KMS-11 (cell line): ENCODE data around the gene KLC4.

Experiments used
- H2AFZ ChIP-seq: fragments of 200-600 bp; sonication (generic); 2 replicates; pipeline ENCODE4 v1.6.1; 2016; ENCODE audit warnings: antibody characterized with exemption, mixed run types, low read depth
- H3K27ac ChIP-seq: fragments of 200-600 bp; sonication (generic); 2 replicates; pipeline ENCODE4 v1.6.1; 2016; ENCODE audit warnings: mild to moderate bottlenecking, mixed run types
- H3K27me3 ChIP-seq: fragments of 200-600 bp; sonication (generic); 2 replicates; pipeline ENCODE4 v1.6.1; 2017; ENCODE audit warnings: mild to moderate bottlenecking, low read depth, mixed run types, moderate library complexity; ENCODE audit not compliant: insufficient read depth
- H3K36me3 ChIP-seq: fragments of 200-600 bp; sonication (generic); 2 replicates; pipeline ENCODE4 v1.6.1; 2017; ENCODE audit warnings: mild to moderate bottlenecking, mixed run types; ENCODE audit not compliant: insufficient read depth
- H3K4me1 ChIP-seq: fragments of 200-600 bp; sonication (generic); 2 replicates; pipeline ENCODE4 v1.6.1; 2016; ENCODE audit warnings: mild to moderate bottlenecking, low read depth, mixed run types; ENCODE audit not compliant: poor library complexity, severe bottlenecking
- H3K4me2 ChIP-seq: fragments of 200-600 bp; sonication (generic); 2 replicates; pipeline ENCODE4 v1.7.0; 2016; ENCODE audit warnings: mild to moderate bottlenecking, mixed run types
- H3K4me3 ChIP-seq: fragments of 200-600 bp; sonication (generic); IDR thresholded peaks from 2 replicates; pipeline ENCODE4 v1.6.1; 2017; ENCODE audit warnings: low read depth, low read length, mixed read lengths; ENCODE audit not compliant: insufficient read depth
- H3K79me2 ChIP-seq: fragments of 200-600 bp; sonication (generic); 2 replicates; pipeline ENCODE4 v1.6.1; 2016; ENCODE audit warnings: low read depth, mixed run types; ENCODE audit not compliant: insufficient read depth
- H3K9ac ChIP-seq: fragments of 200-600 bp; sonication (generic); 2 replicates; pipeline ENCODE4 v1.6.1; 2016; ENCODE audit warnings: mild to moderate bottlenecking, mixed run types
- H4K20me1 ChIP-seq: fragments of 200-600 bp; sonication (generic); 2 replicates; pipeline ENCODE4 v1.6.1; 2016; ENCODE audit warnings: mild to moderate bottlenecking, mixed run types; ENCODE audit not compliant: insufficient read depth
- TF ChIP-seq, protein P1 (sequence below): fragments of 200-600 bp; sonication (generic); conservative IDR thresholded peaks from 2 replicates; pipeline ENCODE4 v1.6.1; 2017; ENCODE audit warnings: low read depth, mild to moderate bottlenecking, antibody characterized with exemption, low read length, moderate library complexity, mixed read lengths

The KLC4 gene

GRCh38 chr6:43095939-43096338 is 36.5 kb downstream of the KLC4 start:
- H2AFZ ChIP-seq: no peak overlapping the region
- no peaks in the 10 kb centered on the region for H3K4me1 ChIP-seq
- no peak overlapping the region for H3K4me2 ChIP-seq
- H3K4me3 ChIP-seq: no peak overlapping the region
- no peak overlapping the region for H3K9ac ChIP-seq
- H4K20me1 ChIP-seq: no peaks in the 10 kb centered on the region
- no peaks in the 10 kb centered on the region for H3K36me3 ChIP-seq
- no peaks in the 10 kb centered on the region for H3K27me3 ChIP-seq
- no peak overlapping the region for H3K27ac ChIP-seq
- TF ChIP-seq, protein P1, sequence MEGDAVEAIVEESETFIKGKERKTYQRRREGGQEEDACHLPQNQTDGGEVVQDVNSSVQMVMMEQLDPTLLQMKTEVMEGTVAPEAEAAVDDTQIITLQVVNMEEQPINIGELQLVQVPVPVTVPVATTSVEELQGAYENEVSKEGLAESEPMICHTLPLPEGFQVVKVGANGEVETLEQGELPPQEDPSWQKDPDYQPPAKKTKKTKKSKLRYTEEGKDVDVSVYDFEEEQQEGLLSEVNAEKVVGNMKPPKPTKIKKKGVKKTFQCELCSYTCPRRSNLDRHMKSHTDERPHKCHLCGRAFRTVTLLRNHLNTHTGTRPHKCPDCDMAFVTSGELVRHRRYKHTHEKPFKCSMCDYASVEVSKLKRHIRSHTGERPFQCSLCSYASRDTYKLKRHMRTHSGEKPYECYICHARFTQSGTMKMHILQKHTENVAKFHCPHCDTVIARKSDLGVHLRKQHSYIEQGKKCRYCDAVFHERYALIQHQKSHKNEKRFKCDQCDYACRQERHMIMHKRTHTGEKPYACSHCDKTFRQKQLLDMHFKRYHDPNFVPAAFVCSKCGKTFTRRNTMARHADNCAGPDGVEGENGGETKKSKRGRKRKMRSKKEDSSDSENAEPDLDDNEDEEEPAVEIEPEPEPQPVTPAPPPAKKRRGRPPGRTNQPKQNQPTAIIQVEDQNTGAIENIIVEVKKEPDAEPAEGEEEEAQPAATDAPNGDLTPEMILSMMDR: no peak
- H3K79me2 ChIP-seq: no peaks in the 10 kb centered on the region

GRCh38 chr6:43096451-43097097 is 37.1 kb downstream of the KLC4 start:
- H3K9ac ChIP-seq: no peak overlapping the region
- H4K20me1 ChIP-seq: no peaks in the 10 kb centered on the region
- H2AFZ ChIP-seq: no peak overlapping the region
- TF ChIP-seq, protein P1: no peak
- H3K36me3 ChIP-seq: no peaks in the 10 kb centered on the region
- H3K27me3 ChIP-seq: no peaks in the 10 kb centered on the region
- H3K79me2 ChIP-seq: no peaks in the 10 kb centered on the region
- no peak overlapping the region for H3K4me2 ChIP-seq
- no peaks in the 10 kb centered on the region for H3K4me1 ChIP-seq
- no peak overlapping the region for H3K27ac ChIP-seq
- H3K4me3 ChIP-seq: no peak overlapping the region

DNA sequence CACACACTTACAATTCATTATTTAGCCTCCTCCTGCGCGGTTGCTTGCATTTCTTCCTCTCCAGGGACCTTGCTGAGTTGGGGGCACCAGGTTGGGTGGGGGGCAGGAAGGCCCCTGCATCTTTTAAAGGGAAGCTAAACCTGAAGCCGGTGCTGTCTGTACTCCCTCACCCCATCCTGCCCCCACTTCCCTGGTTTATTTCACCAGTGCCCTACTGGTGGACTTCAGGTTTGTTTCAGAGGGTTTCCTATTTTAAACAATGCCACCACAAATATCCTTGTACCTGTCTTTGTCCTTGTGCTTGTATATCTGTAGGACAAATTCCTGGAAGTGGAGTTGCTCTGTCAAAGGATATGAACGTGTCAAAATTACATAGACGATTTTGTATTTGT is 37.7 kb downstream of the KLC4 start:
- no peak overlapping the region for H3K4me2 ChIP-seq

DNA sequence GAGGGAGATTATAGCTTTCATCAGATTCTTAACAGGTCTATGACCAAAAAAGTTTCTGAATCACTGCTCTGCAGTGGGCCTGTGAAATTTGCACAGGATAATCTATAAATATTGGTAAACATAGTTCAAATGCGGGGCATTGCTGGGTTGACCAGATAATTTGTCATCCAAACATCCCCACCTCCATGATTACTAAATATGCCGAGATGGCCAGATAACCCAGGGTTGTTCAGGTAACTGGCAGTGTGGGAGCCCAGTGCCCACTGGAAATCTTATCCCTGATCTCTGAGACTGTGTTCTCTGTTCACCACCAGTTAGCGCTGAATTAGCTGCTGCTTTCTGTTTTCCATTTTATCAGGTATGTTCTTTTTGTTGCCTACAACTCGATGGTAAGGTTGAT is 38.1 kb downstream of the KLC4 start:
- TF ChIP-seq, protein P1: no peak
- Histone ChIP-seq H4K20me1 (no peaks in the 10 kb centered on the region), H3K4me3 (no peak overlapping the region), H3K79me2 (no peaks in the 10 kb centered on the region), H3K4me1 (no peaks in the 10 kb centered on the region), H3K4me2 (no peak overlapping the region), H3K27ac (no peak overlapping the region), H3K9ac (no peak overlapping the region), H3K36me3 (no peaks in the 10 kb centered on the region), H3K27me3 (no peaks in the 10 kb centered on the region), H2AFZ (no peak overlapping the region)

More for the DNA sequence above, 37.7 kb downstream of the KLC4 start:
- Histone ChIP-seq H2AFZ (no peak overlapping the region), H3K79me2 (no peaks in the 10 kb centered on the region), H3K9ac (no peak overlapping the region), H3K4me1 (no peaks in the 10 kb centered on the region), H3K27me3 (no peaks in the 10 kb centered on the region), H3K27ac (no peak overlapping the region), H4K20me1 (no peaks in the 10 kb centered on the region), H3K4me3 (no peak overlapping the region), H3K36me3 (no peaks in the 10 kb centered on the region)
- TF ChIP-seq, protein P1: no peak
